Kasumi-1 (cell line): ENCODE data around the gene RAB43.

Experiments
- DNase-seq, 2 experiments: peaks; one replicate each; lab custom pipeline; 2025; lab: John Stamatoyannopoulos, UW

The RAB43 gene

GRCh38 chr3:129061023-129061887 is 60.3 kb downstream of the RAB43 start:
- no peak for DNase-seq

DNA sequence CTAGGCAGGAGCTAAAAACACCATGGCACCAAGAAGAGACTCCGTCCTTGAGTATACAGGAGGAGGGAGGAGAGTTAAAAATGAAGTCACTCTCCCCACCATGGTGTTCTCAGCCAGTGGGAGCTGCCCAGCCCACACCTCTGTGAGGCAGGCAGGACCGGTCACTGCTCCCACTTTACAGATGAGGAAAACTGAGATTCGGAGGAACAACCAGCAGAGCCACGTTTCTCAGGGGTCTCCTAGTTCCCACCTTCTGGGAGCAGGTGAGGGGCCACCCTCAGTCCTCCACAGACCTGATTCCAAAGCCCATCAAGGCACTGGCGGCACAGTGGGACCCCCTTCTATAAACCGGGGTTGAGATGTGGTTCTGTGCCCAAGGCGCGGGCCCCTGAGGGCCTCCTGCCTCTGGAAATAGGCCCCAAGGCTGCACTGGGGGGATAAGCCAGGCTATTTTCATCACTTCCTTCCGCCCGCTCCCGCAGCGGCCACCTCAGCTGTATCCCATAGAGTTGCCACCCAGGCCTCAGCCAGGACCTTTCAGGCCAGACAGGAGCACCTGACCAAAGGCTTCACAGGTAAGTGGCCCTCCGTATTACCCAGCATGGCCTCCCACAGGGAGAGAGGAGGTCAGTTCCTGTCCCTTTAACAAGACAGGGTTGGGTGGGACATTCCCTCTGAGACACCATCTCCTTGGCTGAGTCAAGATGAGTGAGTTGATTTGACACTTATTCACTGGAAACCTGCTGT is 61.2 kb downstream of the RAB43 start, which contains the start of gene GP9:
TSS of gene GP9 (plus strand) at position 504 of the 747 bp plus-strand sequence. CDS start 961 bp downstream, outside the sequence.
- DNase-seq, result no peak

GRCh38 chr3:129059311-129059958 is 62.2 kb downstream of the RAB43 start:
- no peak for DNase-seq

DNA sequence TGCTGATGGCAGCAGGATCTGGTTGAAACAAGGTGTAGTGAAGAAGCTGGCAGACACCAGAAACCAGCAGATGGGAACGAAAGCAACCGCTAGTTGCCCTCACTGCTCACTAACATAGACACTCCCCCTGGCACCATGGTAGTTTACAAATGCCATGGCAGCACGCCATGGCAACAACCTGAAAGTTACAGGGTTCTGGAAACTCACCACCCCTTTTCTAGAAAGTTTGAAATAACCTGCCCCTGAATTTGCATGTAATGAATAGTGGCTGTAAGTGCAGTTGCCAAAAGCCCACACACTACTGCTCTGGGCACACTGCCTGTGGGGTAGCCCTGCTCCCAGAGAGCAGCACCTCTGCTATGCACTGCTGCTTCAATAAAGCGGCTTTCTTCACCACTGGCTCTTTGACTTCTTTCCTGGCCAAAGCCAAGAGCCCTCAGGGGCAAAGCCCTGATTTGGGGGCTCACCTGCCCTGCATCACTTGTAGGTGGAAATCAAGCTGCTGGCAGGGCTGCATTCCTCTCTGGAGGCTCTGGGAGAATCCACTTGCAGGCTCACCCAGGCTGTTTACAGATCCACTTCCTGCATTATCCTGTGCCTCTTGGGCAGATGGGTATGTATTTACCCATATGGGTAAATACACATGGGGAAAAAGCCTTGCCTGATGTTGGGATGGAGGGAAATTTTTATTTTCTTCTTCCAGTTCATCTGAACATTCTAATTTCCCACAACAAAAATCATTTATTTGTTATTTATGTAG is 63.0 kb downstream of the RAB43 start:
- no peak for DNase-seq

DNA sequence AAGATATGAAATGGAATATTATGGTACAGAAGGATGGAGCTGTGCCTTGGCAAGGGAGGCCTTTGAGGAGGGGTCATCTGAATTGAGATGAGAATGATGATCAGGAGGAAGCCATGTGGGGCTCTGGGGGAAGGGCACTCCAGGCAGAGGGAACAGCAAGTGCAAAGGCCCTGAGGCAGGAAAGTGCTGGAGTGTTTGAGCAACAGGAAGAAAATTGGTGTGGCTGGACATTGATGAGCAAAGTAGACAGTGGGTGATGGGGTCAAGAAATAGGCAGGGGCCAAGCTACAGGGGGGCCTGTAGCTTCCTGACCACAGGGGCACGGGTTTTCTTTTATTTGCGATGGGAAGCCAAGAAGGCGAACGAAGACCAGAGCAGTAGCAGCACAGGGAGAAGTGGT is 64.4 kb downstream of the RAB43 start:
- DNase-seq, result no peak

GRCh38 chr3:129056451-129057173 is 65.0 kb downstream of the RAB43 start:
- no peak for DNase-seq

- DNase-seq, result no peak
These were observed 66.9 kb downstream of the RAB43 start for GRCh38 chr3:129054605-129055104.

GRCh38 chr3:129052675-129053074 is 68.9 kb downstream of the RAB43 start:
- DNase-seq, result no peak

DNA sequence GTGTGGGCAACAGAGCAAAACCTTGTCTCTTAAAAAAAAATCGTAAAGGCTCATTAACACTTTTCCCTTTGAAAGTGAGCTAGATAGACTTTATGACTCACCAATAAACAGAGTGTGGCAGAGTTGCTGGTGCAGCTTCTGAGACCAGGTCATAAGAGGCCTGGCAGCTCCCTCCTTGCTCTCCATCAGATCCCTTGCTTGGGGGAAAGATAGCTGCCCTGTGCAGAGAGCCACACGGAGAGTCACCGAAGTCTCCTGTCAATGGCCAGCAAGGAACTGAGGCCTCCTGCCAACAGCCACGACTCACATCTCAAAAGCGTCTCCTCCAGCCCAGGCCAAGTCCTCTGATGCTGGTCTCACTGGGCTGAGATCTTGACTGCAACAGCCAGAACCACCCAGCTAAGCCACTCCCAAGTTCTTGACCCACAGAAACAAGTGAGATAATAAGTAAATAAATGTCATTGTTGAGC is 69.7 kb downstream of the RAB43 start:
- DNase-seq, result no peak

DNA sequence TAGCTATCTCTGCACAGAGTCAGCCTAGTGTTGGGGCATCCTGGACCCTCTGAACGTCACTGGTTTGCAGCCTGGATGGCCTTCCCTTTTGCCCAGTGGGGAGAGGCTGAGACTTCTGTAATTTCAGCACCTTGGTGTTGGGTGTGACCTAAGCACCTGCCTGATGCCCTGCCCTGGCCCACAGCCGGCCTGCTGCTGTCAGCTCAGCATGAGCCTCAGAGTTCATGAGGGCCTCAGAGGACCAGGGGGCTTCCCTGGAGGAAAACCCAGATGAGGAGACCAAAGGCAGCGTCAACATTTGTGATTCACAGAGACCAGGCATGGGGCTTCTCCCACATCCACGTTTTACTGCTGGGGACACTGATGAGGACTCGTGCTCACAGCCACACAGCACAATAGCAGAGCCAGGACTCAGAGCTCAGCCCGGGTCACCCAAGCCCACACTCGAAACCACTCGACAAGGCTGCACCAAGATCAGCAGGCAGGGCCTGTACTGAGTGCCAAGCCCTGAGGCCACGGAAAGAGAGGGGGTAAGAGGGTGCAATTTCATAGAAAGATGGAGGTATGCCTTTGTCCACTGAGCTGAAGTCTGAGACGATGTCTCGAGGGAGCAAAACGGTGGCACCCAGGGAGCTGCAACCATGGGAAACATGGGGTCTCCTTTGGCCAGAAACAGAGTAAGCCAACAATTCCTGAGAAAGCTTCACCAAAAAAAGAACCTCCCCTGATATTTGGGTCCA is 70.9 kb downstream of the RAB43 start:
- DNase-seq, result no peak

GRCh38 chr3:129047553-129047839 is 74.1 kb downstream of the RAB43 start:
- DNase-seq, result no peak

DNA sequence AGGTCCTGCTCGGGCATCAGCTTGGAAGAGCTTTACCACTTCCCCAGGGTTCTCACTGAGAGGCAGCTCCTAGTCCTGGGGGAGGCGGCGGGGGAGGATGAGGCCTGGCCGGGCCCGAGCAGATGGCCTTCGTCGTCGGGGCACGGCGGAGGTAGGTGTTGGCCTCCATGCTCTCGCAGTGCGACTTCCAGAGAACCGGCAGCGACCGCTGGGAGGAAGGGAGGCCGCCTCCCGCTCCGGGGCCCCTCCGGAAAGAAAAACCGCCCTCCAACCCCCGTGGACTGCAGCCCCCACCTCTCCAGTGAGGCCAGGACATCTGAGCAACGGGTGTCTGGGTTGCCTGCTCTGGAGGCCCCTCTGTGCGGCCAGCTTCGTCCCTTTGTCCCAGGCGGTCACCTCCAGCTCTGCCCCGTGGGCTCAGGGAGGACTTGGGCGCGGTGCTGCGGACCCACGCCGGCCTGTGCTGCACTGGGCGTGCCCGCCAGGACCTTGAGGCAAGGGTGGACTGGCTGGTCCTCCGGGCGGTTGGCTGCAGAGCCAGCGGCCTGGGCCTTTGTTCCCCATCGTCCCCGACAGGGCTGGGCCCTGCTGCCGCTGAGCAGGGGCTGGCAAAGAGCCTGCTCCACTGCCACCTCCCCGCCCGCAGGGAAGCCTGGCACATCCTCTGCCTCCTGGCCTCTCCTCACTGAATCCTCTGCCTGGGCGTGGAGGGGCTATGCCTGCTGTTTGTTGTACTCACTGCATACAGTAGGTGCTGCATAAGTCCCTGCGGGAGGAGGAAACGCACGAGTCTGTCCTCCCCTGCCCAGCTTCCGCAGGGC is 74.7 kb downstream of the RAB43 start:
- DNase-seq, result no peak

DNA sequence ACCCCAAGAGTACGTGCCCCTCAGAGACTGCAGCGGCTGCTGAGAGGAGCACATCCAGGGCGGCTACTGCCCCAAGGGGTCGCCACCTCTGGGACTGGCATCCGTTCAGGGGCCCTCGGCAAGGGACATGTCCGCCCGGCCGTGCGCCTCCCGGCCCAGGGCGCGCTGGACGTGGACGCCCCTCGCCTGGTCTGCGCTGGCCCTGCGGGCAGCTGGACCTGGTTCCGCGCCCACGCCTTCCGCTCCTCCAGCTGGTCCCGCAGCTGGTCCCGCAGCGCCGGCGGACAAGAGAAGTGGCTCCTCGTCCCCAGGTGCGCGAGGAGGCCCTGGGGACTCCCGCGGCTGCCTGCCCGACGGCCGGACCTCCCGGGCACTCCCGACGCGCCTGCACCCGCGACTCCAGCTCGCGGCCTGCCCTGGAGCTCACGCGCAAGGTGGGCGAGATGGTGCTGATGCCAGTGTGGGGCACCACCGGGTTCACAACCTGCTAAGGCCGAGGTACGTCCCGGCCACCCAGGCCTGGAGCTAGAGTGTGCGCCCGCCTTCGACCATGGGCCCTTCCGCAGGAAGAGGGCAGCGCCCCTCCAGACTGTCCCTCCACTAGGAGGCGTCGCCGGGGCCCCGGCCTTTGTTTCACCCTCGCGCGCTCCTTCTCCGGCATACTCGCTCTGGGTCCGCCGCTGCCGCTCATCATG is 75.4 kb downstream of the RAB43 start:
- DNase-seq, result no peak

DNA sequence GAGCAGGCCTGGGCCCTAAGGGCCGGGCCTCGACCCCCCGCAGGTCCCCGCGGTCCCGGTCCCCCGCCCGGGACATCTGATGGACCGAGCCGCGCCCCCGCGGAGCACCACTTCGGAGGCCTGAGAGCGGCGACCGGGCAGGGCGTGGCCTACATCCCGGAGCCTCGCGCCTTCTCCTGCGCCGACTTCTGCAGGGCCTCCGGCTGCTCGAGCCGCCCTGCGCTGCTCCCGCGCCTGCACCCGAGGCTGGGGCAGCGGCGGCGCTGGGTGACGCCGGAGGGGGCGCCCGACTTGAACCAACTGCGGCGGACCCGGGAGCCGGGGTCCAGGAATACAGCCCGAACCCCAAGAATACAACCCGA is 75.9 kb downstream of the RAB43 start:
- no peak for DNase-seq

- DNase-seq, result no peak
These were observed 80.9 kb downstream of the RAB43 start for GRCh38 chr3:129040579-129041300.

- no peak for DNase-seq
These were observed 81.6 kb downstream of the RAB43 start for GRCh38 chr3:129040039-129040336.

DNA sequence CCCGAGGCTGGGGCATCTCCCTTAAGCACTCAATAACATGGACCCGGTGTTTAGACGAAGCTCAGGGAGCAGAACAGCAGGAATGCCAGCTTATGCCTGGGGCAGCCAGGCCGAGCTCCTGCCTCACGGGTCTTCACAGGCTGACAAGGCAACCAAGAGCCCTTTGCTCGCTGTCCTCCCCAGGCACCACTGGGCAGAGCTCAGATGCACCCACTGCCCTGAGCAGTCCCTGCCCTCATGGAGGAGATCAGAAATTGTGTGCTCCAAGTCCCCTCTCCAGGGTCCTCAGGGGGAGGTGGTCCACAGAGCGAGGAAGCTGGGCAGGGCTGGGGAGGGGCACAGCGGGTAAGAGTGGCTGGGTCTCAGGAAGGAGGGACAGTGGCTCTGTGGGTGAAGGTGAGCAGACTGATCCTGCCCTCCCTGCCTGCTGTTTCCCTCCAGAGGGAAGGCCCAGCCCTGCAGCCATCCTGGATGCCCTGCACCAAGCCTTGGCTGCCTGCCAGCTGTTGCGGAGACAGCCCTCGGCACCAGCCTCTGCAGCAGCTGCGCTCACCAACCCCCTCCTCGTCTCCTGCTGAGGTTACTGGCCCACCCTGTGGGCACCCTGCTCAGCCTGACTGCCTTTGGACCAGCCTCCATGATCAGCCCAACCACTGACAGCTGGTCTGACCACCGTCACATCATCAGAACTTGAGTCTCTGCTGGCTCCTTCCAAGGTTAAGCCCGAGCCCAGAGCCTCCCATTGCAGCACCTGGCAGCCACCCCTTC is 82.1 kb downstream of the RAB43 start:
- DNase-seq, result no peak
